DND-41 (cell line): ENCODE data around the gene TMEM169.

ENCODE experiments used
- ATAC-seq: fragments of 200-7000 bp; cut with Tn5 transposase; 3 replicates; pipeline ENCODE4 v1.9.1; 2021; ENCODE audit warnings: low read depth; ENCODE audit not compliant: insufficient read depth
- DNase-seq: peaks from one replicate; pipeline ENCODE4 v3.0.0-alpha.2; 2020
- H2AFZ ChIP-seq: 2 replicates; pipeline ENCODE4 v1.6.0; 2012; ENCODE audit warnings: low read depth, low read length
- H3K27ac ChIP-seq: 2 replicates; pipeline ENCODE4 v1.5.1; 2012; ENCODE audit warnings: low read length, inconsistent platforms
- H3K27me3 ChIP-seq: fragments of 200-600 bp; sonication (generic); 2 replicates; pipeline ENCODE4 v1.6.0; 2012; ENCODE audit warnings: low read length, mild to moderate bottlenecking, inconsistent platforms; ENCODE audit not compliant: insufficient read depth, poor library complexity
- H3K36me3 ChIP-seq: 2 replicates; pipeline ENCODE4 v1.5.1; 2012; ENCODE audit warnings: low read length, inconsistent platforms; ENCODE audit not compliant: insufficient read depth
- H3K4me1 ChIP-seq: 2 replicates; pipeline ENCODE4 v1.5.1; 2012; ENCODE audit warnings: mild to moderate bottlenecking, low read length; ENCODE audit not compliant: insufficient read depth
- H3K4me2 ChIP-seq: 2 replicates; pipeline ENCODE4 v1.6.0; 2012; ENCODE audit warnings: mild to moderate bottlenecking, moderate library complexity, low read length, inconsistent platforms; ENCODE audit not compliant: insufficient read depth
- H3K4me3 ChIP-seq, 2 experiments: fragments of 200-600 bp in 1 of 2; shearing (Covaris generic) in 1 of 2; 2 replicates each; pipeline ENCODE4 v1.5.1; 2012 to 2016; ENCODE audit warnings: inconsistent platforms in 2 of 2, low read length in 2 of 2, mild to moderate bottlenecking in 2 of 2, low read depth in 1 of 2, moderate library complexity in 1 of 2
- H3K79me2 ChIP-seq: 2 replicates; pipeline ENCODE4 v1.6.0; 2012; ENCODE audit warnings: low read length, inconsistent platforms; ENCODE audit not compliant: insufficient read depth
- H3K9ac ChIP-seq: 2 replicates; pipeline ENCODE4 v1.6.0; 2012; ENCODE audit warnings: low read depth, mild to moderate bottlenecking, inconsistent platforms, low read length, moderate library complexity
- H3K9me3 ChIP-seq: 2 replicates; pipeline ENCODE4 v1.5.1; 2012; ENCODE audit warnings: low read length, moderate library complexity, mild to moderate bottlenecking, inconsistent platforms; ENCODE audit not compliant: insufficient read depth, severe bottlenecking
- H4K20me1 ChIP-seq: 2 replicates; pipeline ENCODE4 v1.6.0; 2012; ENCODE audit warnings: low read length; ENCODE audit not compliant: insufficient read depth
- EZH2 ChIP-seq: IDR thresholded peaks from 3 replicates; pipeline ENCODE4 v1.6.1; 2012; ENCODE audit warnings: borderline replicate concordance, low read depth, mild to moderate bottlenecking, moderate library complexity, low read length, inconsistent platforms; ENCODE audit not compliant: severe bottlenecking
- TF ChIP-seq, protein P1 (sequence below): IDR thresholded peaks from 2 replicates; pipeline ENCODE4 v1.5.1; 2012; ENCODE audit warnings: borderline replicate concordance, low read length, moderate library complexity, mild to moderate bottlenecking; ENCODE audit not compliant: poor library complexity, severe bottlenecking; ENCODE audit errors: extremely low read depth

Gene TMEM169

DNA sequence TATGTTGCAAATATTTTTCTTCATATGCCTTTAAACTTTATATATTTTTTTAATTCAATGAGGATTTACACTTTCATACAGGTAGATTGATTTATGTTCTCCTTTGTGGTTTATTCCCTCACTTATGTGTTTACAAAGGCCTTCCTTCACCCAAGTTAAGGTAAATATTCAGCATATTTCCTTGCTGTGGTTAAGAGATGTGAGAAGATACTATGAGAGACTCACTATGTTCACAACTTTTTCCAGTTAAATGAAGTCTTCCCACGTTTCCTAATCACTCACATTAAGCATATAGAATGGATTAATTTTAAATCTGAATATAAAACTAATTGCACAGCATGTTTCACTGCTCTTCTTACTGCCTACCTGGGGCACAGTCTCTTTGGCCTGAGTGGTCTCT, 707 bp upstream of the TMEM169 start:
- ATAC-seq = no peak
- H3K4me1 ChIP-seq = peaks cover 29% of the 10 kb centered on the region
- H3K9ac ChIP-seq = peak overlapping the region; percentile 43
- no peaks in the 10 kb centered on the region for H4K20me1 ChIP-seq
- peak overlapping the region; percentile 67 for H2AFZ ChIP-seq
- DNase-seq = no peak
- peak overlapping the region; percentile 4 to 58; a peak in 3 of 4 replicates for H3K4me3 ChIP-seq
- no peaks in the 10 kb centered on the region for H3K9me3 ChIP-seq
- H3K36me3 ChIP-seq = no peaks in the 10 kb centered on the region
- H3K4me2 ChIP-seq = peak overlapping the region; percentile 79
- peaks cover 25% of the 10 kb centered on the region for H3K27me3 ChIP-seq
- no peaks in the 10 kb centered on the region for H3K79me2 ChIP-seq
- no peak for TF ChIP-seq EZH2
- TF ChIP-seq, protein P1, sequence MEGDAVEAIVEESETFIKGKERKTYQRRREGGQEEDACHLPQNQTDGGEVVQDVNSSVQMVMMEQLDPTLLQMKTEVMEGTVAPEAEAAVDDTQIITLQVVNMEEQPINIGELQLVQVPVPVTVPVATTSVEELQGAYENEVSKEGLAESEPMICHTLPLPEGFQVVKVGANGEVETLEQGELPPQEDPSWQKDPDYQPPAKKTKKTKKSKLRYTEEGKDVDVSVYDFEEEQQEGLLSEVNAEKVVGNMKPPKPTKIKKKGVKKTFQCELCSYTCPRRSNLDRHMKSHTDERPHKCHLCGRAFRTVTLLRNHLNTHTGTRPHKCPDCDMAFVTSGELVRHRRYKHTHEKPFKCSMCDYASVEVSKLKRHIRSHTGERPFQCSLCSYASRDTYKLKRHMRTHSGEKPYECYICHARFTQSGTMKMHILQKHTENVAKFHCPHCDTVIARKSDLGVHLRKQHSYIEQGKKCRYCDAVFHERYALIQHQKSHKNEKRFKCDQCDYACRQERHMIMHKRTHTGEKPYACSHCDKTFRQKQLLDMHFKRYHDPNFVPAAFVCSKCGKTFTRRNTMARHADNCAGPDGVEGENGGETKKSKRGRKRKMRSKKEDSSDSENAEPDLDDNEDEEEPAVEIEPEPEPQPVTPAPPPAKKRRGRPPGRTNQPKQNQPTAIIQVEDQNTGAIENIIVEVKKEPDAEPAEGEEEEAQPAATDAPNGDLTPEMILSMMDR = no peak
- H3K27ac ChIP-seq = no peak overlapping the region

DNA sequence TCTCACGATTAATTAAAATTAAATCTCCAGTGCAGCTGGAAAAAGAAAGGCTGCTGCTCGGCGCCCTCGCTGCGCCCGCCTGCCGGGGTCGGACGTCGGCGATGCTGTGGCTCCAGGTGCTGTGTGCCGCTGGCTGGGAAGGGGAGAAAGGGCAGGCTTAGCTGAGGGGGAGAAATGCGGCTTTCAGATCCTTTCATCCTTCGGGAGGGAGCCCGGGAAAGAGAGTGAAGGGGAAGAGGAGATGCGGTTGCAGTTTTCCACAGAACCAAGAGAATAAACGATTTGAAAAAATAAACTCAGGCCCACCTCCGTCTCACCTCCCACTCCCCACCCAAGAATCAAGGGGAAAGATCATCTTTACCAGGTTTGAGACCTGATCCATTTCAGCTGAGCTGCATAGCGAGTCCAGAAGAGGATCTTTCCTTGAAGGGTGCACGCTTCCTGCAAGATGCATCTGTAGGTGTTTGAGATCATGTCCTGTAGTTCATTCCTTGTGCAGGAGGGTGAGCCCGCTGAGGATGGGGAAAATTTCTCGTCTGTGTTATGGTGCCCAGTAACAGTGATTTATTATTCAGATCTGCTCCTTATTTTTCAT, 495 bp downstream of the TMEM169 start:
- Histone ChIP-seq H3K79me2 (no peaks in the 10 kb centered on the region), H3K27ac (no peak overlapping the region; the same call in 1 of the 2 replicates), H2AFZ (peak overlapping the region; percentile 67), H3K4me2 (peak overlapping the region; percentile 79), H3K4me1 (peaks cover 29% of the 10 kb centered on the region), H3K27me3 (peaks cover 25% of the 10 kb centered on the region), H3K9me3 (no peaks in the 10 kb centered on the region), H3K4me3 (peak overlapping the region; percentile 4 to 58; a peak in 3 of 4 replicates), H3K9ac (peak overlapping the region; percentile 43), H3K36me3 (no peaks in the 10 kb centered on the region), H4K20me1 (no peaks in the 10 kb centered on the region)
- peak; percentile 33 for DNase-seq
- peak; percentile 37 for TF ChIP-seq EZH2
- TF ChIP-seq, protein P1 = no peak
- peak; percentile 46 for ATAC-seq

DNA sequence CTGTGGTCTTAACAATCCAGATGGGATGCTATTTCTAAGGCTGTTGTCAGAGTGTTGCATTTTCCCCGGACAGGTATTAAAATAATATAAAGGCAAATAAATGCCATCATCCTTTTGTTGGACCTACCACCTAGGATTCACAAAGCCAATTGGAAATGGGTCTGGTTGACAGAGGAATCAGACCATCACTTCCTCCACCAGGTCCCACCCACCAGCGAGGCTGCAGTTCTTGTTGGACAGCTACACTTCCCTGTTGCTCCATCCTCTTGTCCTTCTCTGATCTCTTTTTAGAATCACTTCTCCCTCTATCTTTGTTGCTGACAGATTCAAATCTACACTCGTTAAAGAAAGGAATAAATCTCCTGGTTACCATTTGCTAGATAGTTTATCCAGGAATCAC, 1.1 kb downstream of the TMEM169 start:
- no peak overlapping the region for H3K9ac ChIP-seq
- no peak for TF ChIP-seq EZH2
- TF ChIP-seq, protein P1 = no peak
- H3K4me1 ChIP-seq = peaks cover 29% of the 10 kb centered on the region
- no peak overlapping the region for H2AFZ ChIP-seq
- peak overlapping the region; percentile 79 for H3K4me2 ChIP-seq
- H3K27ac ChIP-seq = no peak overlapping the region
- H3K9me3 ChIP-seq = no peaks in the 10 kb centered on the region
- no peaks in the 10 kb centered on the region for H3K79me2 ChIP-seq
- ATAC-seq (no peak), DNase-seq (no peak)
- no peaks in the 10 kb centered on the region for H3K36me3 ChIP-seq
- H3K4me3 ChIP-seq = no peak overlapping the region
- no peaks in the 10 kb centered on the region for H4K20me1 ChIP-seq
- peaks cover 25% of the 10 kb centered on the region for H3K27me3 ChIP-seq
